ENCODE measurements around the gene POU3F2.

POU3F2 gene

DNA sequence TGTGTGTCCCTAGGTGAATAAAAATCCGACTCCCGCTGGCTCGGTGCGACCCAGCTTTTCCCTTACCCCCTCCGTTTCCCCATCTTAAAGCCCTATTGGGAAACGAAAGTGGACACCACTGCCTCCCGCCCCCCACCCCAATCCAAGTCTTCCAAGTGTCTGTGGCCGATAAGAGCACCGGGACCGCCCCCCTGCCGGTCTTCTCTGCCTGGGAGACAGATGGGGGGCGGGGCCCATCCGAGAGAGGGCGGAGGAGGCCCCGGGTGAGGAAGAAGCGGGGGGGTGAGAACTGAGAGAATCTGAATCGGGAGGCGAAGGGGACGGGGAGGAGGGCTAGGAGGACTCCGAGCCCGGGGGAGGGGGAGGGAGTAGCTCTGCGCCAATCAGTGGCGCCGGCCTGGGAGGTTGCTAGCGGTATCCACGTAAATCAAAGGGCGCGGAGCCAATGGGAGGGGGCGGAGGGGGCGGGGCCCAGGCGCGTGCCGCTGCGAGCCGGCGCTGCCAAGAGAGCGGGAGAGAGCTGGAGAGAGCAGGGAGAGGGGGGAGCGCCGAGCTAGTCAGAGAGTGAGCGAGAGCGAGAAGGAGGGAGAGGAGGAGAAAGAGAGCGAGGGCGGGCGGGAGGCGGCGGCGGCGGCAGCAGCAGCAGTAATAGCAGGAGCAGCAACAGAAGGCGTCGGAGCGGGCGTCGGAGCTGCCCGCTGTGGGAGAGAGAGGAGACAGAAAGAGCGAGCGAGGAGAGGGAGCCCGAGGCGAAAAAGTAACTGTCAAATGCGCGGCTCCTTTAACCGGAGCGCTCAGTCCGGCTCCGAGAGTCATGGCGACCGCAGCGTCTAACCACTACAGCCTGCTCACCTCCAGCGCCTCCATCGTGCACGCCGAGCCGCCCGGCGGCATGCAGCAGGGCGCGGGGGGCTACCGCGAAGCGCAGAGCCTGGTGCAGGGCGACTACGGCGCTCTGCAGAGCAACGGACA lies at the start of gene POU3F2:
TSS of gene POU3F2 (plus strand) at position 515 of the 972 bp plus-strand sequence. CDS start at position 815, 300 bp downstream.
- DNase-seq: peak; percentile 97

DNA sequence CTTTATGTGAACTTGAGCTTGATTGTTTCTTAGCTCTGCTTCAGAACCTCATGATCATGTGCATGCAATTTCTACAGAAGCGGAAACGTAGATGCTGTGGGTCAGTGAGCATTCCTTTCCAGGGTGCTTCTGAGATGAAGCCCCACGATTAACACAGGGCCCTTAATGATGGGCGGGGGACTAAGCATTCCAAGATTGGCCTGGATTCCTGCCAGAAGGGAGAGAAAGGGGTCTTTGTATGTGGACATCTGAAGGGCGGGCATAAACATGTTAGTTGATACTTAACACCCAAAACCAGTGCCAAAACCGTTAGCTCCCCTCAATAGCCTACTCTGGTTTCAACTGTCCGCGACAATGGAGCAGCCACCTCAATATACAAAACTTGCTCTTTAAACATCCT lies 46.9 kb upstream of the POU3F2 start:
- DNase-seq: peak; percentile 18

DNA sequence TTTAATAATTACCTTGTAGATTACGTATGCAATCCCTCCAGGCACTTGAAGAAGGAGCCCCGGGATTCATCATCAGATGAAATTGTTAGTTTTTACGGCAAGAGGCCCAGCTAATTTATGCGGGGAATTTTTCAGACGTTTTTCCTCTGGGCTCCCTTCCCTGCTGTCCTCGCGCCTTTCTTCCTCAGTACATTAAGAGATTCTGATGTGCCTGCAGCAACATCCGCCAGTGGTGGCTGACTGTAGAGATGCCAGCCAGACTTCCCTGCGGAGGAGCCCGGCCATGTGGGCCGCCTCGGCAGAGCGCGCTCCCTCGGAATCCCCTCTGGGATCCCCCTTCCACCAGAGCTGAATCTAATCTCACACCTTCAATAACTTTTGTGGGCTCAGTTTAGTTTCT lies 46.4 kb upstream of the POU3F2 start:
- peak; percentile 8 for DNase-seq

DNA sequence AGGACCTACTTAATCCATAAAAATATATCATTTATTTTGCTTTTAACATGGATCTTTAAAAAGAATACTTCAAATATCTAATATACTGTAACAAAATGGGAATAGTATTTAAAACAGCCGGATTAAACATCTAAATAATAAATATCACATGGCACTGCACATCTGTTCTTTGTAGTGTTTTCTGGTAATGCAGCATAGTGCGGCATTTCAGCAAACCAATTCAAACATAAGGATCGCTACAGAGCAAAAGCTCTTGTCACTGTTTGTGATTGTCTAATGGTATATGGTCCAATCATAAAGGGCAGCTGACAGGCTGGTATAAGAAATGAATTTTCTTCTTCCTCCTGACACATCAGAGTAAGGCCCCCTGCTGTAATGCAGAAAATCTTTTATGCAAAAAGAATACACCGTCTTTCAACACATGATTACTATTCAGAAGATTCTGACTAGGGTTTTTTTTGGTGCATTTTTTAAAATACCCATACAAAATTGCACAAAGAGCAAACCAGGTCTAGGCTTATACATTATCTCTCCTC lies 40.0 kb upstream of the POU3F2 start:
- DNase-seq: no peak

DNA sequence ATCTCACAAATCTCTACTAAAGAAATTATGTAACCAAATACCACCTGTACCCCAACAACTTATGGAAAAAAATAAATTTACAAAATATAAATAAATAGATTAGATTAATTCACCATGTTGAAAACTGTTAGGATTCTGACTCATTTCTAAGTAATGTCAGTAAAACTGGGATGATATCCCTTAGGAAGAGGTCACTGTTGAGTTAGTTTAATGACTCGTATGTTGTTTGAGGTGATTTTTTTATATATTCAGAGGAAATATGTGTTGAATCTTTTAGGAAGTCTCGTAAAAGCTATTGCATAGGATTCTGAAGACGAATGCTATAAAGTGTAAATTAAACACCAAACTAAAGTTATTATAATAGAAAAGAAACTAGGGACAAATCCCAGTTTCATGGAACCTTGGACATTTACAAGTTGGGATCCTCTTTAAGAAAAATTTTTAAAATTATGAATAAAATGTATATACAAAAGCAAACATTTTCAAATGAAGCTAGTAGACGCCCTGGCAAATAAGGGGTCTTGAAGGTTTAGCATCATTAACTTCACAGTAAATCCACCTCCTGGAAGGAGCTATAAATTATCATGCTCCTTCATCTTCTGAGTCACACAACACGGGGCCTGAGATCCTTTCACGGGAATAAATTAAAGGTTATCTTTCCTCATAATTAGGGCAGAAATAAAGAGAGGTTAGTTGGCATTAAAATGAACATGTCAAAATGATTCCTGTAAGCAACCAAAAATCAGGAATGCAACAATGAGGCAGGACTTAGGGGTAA lies 37.0 kb upstream of the POU3F2 start:
- no peak for DNase-seq

DNA sequence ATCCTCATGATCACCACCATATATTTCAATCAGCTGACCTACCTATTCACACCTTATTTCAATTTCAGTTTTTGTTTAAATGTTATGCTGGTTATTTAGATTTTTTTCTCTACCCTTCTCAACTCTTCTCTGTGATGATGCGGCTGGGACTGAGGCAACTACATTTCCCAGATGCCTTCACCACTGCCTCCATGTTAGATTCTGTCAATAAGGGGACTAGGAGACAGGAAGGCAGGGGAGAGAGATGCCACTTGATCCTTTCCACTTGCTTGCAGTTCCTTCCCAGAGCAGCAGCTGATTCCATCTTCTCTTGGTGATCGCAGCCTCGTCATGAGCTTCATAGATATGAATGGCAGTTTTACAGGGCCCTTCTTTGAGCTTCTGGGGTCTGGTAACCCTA lies 33.5 kb upstream of the POU3F2 start:
- no peak for DNase-seq

DNA sequence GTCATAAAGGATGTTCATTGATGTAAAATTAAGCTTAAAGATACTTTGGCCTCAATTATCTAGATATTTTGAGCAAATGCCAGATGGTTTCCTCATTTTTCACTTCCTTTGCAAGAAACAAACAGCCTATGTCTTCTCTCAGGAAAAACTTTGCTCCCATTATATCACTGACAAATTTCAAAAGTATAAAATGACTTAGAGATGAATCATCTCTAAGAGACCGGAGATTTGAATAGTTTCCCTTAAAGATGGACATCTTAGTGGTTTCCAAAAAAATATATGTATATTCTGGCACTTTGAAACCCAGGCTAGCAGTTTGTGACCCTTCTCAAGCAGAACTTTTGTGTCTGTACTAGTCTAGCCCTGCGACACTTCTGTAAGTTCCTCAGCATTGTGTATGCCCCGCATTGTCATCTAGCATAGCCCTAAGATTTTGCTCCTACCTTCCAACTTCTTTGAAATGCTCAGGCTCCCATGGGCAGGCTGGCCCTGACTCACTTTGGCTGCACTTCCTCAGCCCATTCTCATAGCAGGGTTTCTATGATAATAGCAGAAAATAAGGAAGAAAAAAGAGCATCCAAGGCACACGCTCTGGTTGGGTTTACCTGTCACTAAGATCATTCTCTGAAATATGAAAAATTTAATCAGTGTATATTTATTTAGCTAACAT lies 25.7 kb upstream of the POU3F2 start:
- DNase-seq: no peak

DNA sequence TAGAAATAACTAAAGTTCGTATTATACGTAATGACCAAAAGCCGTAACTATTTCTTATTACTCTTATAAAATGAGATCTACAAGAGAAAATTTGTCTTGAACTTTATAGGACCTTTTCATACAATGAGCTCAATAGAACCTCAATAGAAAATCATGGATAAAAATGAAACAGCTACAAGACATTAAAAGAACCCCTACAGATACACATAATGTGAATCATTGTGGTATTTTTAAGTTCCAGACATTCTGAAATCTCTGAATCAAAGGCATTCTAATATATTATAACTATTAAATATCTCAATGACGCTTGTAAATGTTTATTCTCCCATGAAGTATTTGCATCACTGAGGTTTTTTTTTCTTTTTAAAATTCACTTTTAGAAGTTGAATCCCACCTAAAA lies 22.2 kb upstream of the POU3F2 start:
- DNase-seq: no peak

DNA sequence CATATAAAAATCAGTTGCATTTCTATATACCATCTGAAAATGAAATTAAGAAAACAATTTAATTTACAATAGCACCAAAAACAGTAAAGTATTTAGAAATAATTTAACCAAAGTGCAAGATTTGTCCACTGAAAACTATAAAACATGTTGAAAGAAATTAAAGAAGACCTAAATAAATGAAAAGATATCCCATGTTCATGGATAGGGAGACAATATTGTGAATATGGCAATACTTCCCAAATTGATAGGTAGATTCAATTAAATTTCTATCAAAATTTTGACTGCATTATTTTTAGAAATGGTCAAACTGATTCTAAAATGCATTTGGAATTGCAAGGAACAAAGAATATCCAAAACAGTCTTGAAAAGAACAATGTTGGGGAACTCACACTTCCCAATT lies 17.6 kb upstream of the POU3F2 start:
- DNase-seq: no peak

DNA sequence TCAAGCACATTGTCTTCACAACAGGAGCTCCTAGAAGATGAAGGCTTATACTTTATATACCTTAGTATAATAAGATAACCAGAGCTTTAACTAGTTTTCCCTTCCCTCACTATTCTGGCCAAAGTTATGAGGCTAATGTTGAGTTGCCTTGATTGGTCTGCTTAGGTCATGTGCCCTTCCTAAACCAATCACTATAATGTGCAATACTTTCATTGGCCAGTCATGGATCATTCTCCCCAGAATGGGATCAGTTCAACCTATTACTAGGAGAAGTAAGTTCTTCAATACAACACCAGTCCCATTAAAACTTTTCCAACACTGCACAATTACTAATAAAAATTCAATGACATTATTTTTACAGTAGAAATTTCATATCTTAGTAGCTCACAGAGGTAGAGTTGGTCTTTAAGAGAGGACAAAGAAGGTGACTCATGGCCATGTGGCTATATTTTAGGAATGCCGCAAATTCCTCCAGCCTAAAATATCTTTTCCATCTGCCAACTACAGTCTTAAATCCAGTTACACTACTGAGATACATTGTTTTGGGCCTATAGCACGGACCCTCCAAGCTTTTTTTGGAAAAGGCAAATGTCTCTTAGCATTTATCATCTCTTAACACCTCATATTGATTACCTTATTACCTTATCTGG lies 12.5 kb upstream of the POU3F2 start:
- no peak for DNase-seq

DNA sequence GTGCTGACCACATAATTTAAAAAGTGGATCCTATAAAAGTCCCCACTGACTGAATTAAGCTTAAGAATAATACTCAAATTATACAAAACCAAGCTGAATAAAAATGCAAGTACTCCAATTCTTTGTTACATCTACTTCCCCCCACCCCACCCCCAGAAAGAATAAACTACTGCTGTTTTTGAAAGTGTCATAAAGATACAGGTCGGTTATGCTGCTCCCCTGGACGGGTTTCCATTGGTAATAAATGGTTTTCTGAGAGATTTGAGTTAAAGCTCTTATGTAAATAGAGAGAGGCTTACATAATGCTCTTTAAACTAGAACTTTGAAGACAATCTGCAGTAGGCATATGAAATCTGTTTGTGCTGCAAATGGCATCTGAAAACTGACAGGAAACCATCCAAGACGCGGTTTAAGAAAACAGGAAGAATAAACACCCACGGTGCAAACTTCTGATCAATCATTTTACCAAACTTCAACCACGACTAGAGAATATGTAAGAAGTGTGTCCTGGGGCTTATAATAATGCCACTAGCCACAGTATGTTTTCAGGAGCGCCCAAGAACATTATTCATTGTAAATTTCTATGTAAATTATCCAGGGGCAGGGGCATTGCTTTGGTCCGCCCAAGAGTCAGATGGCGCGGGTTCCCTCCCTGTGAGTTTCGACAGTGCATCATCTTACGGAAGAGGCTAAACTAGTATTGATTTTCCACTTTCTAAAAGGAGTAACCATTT lies 10.8 kb upstream of the POU3F2 start:
- DNase-seq: peak; percentile 63

DNA sequence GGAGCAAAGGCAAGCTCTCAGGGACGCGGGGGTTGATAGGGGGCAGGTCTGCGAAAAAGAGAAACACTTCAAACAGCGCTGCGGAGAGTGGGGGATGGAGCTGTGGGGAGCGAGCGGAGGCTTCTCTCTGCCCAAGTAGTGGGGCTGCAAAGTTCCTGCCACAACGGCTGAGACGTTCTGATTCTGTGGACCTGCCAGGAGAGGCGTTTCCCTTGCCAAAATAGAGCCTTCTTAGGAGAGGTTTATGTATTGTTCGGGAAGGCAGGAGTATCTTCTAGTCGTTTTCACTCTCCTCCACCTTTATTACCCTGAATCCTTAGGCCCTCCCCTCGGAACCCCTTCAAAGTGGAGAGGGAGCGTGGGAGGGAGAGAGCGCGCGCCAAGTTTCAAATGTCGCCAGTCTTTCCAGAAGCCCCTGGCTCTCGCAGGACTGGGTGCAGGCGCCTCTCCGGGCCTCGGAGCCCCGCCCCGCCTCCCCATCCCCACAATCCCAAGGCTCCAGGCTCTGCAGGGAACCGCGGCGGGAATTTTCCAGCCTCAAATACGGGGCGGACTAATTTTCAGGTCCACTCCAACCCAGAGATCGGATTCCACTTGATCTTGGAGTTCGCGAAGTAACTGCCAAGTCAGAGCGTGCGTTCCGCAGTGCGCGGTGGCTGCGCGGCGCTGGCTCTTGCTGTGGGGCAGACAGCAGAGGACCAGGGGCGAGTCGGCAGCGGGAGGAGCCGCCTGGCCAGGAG lies 10.0 kb upstream of the POU3F2 start:
- peak; percentile 65 for DNase-seq

DNA sequence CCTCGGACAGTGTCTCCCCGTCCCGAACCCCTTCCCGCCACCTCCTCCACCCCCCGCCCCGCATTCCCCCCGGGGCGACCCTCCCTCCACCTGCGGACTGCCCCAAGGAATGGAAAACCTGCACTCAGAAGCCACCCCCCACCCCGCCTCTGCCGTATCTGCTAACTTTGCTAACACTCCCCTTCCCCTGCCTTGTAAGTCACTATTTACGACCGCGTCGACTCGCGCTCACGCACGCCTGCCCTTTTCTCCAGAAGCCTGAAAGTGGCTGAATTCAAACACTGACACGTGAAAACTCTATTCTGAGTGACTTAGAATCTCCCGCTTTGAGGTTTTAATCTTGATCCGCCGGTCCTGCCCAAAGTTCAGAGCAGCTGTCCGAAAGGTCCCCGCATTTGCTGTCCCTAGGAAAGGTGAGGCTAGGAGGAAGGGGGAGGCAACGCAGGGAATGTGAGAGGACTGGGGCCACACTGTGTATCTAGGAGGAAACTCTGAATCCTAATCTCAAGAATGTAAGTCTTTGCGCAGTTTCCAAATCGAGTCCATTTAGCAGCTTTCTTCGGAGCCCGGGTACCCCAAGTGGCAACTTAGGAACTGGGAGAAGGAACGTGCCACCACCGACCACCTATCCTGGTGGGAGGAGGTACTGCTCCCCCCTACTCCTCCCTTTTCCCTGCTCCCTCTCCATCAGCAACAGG lies 9.3 kb upstream of the POU3F2 start:
- no peak for DNase-seq

DNA sequence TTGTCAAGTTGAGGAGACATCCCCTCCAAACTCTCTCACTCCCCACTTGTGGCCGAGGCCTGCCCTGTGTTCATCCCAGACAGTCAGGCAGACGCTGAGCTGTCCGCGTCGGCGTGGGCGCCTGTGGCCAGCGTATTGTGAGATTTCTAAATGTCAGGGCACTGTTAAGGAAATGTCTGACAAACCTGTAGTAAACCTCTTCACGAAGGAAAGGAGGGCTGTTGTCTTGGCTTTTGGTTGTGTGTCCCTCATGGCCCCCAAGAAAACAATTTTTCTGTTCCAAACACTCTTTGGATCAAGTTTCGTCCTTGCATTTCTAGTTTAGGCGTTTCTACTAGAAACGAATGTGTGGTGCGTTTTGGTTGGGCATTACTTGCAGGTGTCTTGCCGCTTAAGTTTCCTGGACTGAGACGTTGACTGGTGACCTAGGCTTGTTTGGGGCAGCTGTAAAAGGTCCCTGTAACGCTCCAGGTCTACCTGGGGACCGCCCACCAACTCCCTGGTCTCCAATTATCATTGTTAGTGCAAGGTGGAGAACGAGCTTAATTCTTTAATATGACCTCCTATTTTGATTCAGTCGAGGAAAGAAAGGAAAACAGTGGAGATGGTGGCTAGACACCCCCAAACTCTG lies 8.7 kb upstream of the POU3F2 start:
- DNase-seq: peak; percentile 32

DNA sequence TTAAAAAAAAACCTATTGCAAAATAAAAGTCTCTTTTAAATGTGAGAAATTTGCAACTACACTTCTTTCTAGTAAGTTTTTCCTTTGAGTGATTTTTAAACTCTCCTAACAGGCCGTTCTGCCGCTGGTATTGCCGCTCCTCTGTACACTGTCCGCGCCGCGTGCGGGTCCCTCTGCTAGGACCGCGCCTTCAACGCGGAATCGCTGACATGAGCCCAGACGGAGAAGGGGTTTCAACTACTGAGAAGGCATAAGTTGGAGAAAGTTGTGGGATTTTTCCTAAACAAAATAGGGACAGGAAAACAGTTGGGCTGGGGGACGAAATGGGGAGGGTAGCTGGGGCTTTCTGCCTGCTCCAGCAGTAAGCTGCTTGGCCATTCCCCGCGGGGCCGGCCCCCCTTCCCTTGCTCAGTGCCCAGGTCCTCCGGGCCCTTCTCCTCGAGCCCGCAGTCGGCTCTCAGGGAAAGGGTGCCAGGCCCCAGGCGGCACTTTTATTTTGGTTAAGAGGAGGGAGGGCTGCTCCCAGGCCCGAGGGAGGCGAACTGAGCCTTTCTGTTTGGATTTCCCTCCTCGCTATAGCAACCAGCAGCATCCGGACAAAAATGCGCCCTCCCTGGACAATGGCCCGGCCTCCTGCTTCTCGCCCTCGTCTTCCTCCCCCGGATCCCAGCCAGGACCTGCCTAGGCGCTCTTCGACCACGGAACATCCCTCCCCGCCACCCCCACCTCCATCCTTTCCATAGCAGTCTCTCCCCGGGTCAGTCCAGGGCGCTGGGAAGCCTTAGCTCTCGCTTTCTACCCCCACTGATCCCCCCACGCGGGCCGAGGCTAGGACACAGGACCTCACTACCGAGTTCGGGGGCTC lies 6.8 kb upstream of the POU3F2 start:
- DNase-seq: peak; percentile 74

DNA sequence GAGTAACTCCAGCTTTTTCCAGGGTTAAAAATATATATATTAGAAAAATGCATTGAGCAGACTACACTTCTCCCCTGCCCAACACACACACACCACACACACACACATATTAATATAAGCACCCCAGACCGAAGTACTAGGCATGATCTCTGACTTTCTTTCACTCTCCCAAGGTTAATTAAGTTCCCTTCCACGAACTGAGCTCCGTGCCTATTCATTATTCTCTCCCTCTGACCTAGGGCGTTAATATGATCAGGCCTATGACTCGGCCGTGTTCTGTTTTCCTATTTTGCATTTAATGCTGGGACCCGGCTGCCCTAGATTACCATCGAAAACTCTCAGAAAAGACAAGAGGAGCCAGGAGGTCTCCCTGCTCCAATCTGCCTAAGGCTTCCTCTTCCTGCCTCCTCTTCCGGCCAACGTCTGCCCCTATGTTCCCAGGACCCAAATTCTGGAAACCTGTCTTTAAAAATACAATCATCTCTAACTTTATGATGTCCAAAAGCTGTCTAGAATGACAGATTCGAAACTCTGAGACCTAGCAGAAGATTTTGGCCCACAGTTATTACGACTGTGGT lies 6.1 kb upstream of the POU3F2 start:
- DNase-seq: peak; percentile 14

DNA sequence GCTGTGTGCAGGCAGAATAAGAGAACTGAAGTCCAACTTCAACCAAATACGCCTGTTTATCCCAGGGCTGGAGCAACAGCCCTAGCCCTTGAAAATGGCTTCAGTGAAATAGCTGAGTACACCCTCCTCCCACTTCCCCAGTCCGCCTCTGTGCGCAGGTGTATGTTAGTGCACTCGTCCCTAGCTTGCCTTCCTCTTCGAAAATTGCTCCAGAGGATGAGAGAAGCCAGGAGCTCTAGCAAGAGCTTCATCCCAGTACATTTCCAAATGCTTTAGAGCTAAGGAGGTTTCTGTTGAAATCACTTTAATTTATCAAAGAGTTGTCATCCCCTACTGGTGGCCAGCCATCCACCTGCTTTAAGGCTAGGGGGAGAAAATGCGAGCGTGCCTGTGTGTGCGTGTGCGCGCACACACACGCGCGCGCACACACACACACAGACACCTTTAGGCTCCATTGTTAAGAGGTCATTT lies 5.4 kb upstream of the POU3F2 start:
- DNase-seq: peak; percentile 14

DNA sequence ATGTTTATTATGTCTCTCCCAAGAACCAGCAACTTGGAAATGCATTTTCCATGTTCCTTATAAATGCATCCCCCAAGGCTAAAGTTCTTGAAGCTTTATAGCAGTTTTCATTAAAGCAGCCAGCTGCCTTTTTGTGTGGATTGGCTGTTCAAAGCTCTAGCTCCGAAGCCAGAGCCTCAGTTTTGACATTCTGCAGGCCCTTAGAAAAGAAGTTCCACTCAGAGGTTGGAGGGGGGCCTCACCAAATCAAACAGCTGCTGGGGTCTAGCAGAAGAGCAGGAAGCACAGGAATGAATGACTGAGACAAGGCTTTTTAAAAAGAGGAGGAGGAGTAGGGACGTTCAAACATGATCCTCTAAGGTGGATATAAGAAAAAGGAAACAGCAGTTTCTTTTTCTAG lies 4.2 kb upstream of the POU3F2 start:
- no peak for DNase-seq
